ENCODE results near the gene GOLGA2.

Gene GOLGA2

DNA sequence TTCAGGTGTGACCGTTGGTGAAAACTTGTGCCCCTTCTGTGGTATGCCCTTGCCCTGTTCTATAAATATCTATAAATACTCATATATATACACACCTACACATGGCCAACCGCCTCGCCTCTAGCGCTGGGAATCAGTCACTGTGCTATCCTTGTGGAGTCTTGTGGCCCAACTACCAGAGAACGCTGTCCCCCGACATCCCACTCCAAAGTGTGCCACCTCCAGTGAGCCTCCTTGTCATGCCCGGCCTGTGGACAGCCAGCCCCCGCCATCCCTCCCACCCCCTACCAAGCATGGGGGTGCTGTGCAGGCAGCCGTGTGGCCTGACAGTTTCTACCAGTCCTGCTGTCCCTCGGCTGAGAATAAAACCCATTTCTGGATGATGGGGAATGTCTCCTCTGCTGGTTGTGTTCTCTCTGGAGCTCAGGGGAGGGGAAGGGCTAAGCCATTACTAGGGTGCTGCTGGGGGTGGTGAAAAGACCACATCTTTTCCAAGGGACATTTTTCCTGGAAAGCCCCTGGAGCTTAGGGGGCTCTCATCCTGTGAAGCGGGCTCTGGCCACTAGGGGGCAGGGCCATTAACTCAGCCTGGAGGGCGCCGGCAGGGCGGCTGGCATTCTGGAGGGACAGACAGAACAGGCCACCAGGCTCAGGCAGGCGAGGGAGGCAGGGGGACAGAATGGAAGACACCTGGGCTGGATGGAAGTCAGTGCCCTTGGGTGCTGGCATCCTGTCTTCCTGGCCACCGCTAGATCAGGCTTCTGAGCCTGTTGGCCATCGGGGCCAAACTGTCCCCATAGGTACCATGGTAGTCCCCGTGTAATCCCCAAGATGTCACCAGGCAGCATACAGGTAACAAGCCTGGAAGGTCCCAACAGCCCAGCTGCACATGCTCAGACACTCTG is 20.7 kb downstream of the GOLGA2 start:
- peak; percentile 43 for DNase-seq

DNA sequence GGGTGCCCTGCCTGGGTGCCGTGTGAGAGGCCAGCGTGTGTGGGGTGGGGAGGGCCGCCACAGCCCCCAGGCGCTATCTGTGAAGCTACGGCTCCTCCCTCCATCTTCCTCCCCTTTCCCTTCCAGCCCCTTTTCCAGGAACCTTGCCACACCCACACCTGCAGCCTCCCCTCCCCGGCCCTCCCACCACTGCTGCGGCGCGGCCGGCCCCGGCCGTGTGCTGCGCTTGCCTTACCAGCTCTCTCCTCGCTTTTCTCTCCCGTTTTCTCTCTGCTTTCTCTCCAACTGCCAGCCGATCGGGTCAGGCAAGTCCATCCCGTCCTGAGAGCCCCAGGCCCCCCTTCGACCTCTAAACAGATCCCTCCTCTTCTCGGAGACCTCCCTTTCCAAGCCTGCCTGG is 21.4 kb downstream of the GOLGA2 start:
- DNase-seq: no peak

DNA sequence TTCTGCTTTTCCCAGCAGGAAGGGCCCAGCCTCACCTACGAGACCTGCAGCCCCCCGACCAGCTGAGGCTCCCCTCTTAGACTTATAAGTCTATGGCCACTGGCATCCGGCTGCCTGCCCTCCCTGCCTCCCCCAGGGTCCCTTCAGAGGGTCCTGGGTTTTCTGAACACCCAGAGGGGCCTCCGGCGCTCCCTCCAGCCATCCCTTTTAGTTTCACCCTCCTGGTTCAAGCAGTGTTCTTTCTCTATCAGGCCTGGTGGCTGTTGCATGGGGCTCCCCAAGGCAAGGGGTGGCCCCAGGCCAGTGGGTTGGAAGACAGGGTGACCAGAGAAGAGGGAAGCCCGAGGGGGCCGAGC is 21.8 kb downstream of the GOLGA2 start:
- no peak for DNase-seq

DNA sequence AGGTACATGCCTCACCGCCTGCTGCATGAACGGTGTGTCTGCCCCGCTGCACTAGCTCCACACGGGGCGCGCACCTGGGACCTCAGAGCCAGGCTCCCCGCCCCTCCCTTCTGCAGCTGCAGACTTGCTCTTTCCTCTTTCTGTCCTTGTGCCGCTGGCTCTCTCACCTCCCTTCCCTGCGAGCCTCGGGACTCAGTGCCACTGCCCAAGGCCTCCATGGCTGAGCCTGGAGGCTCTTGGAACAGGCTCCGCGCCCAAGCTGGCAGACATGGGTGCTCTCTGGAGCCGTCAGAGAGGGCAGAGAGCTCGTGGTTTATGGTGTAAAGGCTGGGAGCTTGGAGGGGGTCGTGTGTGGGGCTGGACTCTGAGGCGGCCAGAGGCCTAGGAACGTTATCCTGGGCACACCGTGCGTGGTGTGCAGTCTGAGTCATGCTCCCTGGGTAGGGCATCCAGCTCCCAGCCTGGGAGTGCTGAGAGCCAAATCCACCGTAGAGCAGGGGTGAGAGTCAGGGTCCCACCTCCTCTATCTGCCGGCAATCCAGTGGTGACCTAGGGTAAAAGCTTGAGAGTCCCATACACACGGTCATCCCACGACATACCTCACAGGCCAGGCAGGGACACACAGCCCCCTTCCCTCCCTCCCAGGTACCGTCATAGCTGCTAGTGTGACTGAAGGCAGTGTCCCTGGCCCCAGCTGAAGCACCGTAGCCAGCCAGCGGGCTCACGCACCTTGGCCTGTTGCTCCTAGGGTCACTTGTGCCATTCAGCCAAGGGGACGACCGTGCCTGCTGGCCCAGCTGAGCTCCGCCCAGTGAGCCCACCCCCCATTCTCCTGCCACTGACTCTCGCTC is 22.4 kb downstream of the GOLGA2 start:
- DNase-seq: no peak

DNA sequence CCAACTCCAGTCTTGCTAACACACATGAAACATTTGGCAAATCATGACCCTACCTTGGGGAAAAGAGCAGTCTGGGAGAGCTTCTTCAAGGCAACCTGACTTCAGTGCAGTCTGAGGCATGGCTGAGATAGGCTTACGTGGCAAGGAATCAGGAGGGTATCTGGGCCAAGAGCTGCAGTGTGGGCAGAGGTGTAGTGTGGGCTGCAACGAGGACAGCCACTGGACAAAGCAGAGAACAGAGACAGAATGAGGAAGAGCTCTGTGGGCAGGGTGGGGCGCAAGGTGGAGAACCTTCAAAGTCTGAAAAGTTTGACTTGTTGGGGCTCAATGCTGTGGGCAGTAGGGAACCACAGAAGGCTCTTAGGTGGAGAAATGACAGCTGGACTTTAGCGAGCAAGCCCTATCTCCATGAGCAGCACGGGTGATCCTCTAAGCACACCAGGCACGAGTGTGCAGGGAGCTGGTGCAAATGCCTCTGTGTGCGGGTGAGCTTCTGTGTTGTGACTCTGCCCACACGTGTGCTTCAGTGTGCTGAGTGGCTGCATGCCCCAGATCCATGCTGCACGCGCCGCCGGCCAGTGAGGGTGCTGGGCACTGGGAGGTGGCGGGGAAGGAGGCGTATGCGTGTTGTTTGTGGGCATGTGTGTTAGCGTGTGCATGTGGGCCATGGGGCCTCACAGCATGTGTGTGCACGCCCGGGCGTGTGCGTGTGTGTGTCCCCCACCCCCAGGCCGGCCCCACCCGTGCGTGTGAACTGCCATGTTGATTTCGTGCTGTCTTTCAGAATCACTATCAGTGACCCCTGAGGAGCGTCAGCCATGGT is 23.3 kb downstream of the GOLGA2 start:
- DNase-seq: no peak

DNA sequence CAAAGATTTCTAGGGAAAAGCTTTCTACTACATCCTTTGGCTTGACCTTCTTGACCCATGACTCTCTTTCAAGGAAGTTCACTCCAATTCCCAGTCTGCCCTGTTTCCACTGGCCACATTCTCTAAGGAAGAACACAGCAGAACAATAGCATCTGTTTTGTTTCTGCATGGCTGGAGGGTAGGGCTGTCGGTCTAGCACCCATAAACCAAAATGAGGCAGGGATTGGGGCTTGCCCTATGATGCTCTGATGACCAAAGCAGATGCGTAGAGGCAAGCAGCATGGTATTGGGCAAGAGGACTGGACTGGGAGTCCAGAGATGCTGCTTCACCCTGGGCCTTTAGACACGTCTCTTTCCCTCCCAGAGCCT is 24.1 kb downstream of the GOLGA2 start:
- no peak for DNase-seq

DNA sequence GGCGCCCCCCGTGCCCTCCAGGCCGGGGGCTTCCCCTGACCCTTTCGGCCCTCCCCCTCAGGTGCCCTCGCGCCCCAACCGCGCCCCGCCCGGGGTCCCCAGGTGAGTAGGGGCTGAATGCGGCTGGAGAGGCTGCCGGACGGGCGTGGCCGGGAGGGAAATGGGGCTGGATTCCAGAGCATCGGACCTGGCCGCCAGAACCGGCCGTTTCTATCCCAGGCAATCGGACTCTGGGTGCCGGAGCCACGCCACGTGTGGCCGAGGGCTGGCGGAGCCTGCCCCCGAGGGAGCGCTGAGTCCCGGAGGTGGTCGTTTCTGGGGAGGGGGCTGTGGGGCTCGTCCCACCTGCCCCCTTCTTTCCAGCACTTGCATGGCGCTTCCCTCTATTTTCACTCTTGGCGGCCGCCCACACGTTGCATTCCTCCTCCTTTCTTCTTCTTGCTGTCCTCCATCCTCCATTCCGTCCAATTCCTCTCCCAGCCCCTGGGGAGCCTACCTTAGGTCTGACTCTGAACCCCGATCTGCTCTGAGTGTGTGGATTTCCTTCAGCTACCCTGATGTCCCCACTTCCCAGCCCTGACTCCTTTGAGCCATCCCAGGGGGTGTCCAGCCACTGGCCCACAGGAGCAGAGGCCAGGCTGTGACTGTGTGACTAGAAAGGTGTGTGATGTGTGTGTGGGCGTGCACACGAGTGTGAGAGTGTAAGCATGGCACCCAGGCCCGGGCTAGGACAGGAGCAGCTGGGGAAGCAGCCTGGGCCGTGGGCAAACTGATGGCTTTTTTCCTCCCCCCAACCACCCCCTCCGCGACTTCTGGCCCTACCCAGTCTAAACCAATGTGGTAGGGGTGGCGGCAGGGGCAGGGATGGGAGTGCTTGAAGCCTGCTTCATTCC is 24.7 kb downstream of the GOLGA2 start:
- DNase-seq: no peak

DNA sequence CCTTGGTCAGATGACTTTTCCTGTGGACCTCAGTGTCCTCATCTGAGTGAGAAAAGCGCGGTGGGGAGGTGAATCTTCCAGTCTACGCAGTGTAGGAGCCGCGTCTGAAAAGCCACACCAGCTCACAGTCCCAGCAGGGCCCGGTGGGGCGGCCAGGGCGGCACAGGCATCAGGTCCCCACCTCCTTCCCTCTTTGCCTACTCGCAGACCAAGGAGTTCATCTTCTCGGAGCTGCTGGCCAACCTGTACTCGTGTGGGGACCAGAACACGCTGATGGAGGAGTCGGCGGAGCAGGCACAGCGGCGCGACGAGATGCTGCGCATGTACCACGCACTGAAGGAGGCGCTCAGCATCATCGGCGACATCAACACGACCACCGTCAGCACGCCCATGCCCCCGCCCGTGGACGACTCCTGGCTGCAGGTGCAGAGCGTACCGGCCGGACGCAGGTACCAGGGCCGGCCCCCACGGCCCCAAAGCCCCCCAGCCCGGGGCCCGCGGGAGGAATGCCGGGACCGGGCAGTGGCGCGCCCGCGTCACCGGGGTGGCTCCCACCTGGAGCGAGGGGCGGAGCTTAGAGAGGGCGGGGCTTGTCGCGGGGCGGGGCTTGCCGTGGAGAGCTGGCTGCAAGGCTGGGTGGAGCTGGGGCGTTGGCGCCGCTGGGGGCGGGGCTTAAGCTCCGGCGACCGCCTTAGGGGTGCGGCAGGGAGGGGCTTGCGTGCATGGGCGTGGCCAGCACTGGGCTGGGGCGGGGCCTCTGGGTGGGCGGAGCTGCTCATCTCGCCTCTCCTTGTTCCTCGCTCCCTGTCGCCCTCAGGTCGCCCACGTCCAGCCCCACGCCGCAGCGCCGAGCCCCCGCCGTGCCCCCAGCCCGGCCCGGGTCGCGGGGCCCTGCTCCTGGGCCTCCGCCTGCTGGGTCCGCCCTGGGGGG is 25.6 kb downstream of the GOLGA2 start:
- peak; percentile 94 for DNase-seq

DNA sequence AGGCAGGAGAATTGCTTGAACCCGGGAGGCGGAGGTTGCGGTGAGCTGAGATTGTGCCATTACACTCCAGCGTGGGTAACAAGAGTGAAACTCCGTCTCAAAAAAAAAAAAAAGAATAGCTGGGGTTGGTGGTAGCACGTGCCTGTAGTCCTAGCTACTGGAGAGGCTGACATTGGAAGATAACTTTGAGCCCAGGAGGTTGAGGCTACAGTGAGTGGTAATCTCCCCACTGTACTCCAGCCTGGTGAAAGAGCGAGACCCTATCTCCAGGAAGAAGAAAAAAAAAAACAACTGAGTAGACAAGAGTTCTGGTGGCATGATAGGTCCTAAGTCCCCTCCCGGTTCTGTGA is 26.3 kb downstream of the GOLGA2 start:
- DNase-seq: no peak

DNA sequence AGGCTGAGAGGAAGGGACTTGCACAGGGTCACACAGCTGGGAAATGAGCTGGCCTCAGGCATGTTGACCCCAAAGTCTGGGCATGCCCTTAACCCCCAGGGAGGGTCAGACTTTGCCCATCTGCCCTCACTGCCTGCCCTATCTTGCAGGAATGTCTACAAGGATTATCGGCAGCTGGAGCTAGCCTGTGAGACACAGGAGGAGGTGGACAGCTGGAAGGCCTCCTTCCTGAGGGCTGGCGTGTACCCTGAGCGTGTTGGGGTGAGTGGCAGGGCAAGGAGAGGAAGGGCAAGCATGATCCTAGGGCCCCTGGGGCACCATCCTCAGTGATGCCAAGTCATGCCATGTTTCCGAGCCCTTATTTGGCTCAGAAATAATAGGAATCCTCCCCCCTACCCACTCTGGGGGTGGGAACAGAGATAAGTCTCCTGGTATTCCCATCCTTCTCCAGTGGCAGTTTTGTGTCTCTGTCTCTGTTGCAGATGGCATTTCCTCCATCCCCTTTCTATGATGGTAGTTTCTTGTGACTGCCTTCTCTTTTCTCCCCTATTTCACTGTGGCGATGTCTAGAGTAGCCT is 28.5 kb downstream of the GOLGA2 start:
- DNase-seq: no peak

DNA sequence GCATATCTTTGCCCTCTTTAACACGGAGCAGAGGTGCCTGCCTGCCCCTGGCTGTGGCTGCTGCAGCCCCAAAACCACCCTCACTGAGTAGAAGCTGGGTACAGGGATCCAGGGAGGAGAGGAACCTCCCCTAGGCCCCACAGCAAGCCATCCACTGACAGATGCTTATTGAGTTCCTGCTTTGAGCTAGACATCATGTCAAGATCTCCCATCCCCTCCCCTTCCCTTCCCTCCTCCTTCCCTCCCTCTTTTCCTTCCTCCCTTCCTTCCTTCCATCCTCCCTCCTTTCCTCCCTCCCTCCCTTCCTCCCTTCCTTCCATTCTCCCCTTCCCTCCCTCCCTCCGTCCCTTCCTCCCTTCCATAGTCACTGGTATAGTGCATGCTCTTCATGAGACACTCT is 29.3 kb downstream of the GOLGA2 start:
- no peak for DNase-seq

DNA sequence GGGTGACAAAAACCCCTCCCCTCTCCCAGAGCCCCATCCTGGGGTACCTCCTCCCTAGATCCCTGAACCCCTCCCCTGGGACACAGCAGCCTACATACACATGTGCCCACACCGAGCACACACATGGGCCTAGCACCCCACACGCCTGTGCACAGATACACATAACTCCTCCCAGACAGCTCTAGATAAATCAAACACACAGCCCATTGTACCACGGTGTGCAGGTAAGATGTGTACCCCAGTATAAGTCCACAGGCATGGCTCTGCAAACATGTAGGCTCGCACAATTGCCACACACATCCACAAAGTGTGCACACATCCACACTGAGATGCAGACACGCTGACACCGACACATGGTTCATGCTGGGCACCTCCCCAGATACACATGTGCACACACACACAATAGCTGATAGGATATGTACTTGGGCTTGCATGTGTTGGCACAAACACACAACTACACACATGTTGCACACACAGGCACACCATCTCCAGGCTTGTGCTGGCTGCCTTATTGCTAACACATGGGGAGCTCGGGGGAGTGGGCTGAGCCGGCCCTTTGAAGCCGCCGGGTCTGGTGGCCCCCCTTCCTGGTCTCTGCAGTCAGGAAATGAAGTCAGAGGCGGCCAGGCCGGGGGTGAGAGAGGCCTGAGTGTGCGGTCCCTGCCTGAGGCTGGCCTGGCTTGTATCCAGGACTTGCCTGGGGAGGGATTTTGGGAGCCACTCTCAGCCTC is 30.2 kb downstream of the GOLGA2 start:
- no peak for DNase-seq

DNA sequence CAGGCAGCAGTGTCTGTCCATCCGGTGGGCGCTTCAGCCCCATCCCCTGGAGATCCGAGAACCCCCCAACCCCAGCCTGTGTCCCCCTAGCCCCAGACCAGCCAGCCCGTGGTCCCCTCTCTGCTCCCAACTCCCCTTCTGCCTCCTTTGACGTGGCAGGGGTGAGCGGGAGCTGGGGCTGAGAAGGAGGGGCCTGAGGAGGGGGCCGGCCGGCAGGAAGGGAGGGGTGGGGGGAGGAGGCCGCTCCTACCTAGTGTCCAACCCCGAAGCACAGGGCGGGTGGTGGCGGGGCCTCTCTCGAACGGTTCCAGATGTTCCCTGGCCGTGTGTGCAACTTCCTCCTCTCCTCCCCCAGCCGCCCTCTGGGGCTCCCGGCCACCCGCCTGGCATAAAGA is 31.0 kb downstream of the GOLGA2 start:
- DNase-seq: peak; percentile 32

DNA sequence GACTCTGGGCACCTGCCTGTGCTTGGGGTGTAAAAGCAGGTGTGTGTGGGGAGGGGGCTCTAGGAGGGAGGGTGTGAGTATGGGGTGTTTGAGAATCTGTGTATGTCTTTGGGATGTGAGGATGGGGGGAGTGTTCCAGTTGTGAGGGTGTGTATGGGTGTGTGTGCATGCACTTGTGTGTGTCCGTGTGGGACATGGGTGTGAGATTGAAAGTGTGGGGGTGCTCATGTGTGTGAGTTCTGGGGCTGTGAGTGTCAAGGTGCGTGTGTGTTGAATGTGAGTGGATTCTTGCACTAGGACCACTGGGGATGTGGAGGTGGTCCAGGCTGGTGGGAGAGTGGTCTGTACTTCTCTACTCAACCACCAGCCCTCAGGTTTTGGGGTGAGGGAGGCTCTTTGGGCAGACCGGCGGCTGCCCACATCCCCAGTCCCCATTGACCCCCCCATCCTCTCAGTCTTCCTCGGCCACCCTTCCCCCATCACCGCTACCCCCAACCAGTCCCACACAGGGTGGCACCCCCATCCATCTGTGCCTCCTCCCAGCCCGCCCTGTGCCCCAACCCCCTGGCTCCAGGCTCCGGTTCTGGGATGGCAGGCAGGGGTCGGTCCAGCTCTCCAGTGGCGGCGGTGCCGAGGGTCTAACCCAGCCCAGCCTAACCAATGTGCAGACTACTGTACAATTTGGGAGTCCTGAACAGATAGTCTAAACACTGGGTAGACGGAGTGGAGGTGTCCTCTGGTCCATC is 31.5 kb downstream of the GOLGA2 start:
- no peak for DNase-seq

DNA sequence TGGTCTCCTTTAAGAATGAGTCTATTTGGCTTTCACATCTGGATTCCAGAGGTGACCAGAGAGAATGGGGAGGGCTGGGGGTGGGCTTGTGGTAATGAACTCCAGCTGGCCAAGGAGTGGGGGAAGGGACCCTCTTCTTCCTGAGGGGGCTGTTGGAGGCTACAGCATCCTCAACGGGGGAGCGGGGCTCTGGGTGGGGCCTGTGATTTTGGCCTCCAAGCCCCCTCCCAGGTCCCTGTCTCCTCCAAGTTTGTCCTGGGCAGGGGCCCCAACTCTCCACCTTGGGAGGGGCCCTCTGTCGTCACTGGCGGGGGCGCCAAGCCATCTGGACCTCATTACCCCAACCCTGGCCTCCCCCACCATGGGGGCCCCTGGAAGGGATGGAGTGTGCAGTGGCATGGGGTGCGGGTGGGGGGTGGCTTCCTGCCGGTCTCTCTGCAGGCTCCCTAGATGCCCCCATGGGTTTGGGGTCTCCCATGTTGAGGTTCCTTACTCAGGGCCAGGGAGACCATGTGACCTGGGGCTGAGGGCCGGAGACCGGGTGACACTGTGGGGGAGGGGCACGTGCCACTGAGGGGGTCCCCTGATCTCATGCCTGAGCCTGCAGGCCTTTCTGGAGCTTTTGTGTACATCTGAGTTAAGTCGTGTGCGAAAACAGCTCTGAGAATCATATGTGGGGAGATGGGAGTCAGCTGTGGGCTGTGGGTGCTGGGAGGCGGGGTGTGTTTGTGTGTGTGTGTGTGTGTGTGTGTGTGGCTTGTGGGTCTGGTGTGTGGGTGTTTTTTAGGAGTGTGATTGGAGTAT is 32.4 kb downstream of the GOLGA2 start:
- DNase-seq: no peak

DNA sequence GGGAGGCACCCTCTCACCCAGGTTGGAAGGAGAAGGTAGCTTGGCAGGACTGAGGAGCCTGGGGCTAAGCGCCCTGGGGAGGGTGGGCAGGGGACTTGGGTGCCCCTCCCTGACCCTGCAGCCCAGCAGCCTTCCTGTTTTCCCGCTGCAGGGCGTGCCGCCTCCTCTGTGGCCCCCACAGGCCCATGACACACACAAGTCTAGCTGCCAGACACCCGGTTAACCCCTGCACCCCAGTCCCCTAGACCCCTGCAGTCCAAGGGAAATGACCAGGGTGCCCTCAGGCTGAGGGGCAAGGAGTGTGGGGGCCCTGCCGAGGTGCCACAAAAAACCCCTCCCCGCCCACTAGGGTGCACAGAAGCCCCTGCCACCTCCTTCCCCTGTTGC is 33.0 kb downstream of the GOLGA2 start:
- no peak for DNase-seq

DNA sequence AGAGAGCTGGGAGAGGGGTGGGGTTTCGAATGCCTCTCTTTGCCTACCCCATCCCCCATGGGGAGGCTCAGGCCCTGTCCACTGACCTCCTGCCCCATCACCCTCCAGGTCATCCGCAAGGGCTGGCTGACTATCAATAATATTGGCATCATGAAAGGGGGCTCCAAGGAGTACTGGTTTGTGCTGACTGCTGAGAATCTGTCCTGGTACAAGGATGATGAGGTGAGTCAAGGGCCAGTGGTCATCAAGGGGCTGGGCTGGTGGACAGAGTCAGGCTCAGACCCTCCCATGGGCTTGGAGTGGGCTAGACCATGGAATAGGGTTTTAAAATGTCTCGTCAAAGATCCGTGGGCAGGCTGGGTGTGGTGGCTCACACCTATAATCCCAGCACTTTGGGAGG is 33.7 kb downstream of the GOLGA2 start:
- DNase-seq: no peak

DNA sequence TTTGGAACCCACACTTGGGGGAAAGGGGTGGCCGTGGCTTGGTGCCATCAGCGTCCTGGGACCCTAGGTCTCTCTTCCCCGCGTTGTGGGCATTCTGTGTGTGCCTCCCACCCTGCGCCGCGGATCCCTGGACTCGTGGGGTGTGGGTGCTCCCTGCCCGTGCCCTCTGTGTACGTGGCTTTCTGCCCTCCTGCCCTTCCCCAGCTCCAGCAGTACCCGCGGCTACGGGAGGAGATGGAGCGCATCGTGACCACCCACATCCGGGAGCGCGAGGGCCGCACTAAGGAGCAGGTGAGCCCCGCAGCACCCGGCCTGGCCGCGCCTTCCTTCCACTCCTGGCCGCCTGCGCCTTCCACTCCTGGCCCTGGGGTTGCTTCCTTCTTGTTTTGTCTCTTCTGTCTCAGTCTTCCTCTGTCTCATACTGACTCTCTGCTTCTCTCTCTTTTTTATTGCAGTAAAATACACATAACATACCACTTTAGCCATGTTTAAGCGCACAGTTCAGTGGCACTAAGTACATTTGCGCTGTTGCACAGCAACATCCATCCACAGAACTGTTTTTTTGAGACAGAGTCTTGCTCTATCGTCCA is 41.9 kb downstream of the GOLGA2 start:
- DNase-seq: no peak

Data from CD4-positive, alpha-beta T cell treated with Interleukin-15 for 1 hour (primary cell).